Measurements from ENCODE around the gene RYR1.

Gene RYR1

GRCh38 chr19:38484747-38485146 is 51.3 kb downstream of the RYR1 start:
- TF ChIP-seq CTCF (IDR thresholded peaks at IDR 0.05): no peak
- intact Hi-C loops (cut with DNase I; ENCODE audit: low total_unique reads): no loop called here
- H3K27me3 ChIP-seq: peaks cover 0 to 16% of the 10 kb centered on the region in 2 donors
- H3K4me1 ChIP-seq: no peaks in the 10 kb centered on the region
- no peaks in the 10 kb centered on the region for H3K36me3 ChIP-seq
- H3K4me3 ChIP-seq: no peak overlapping the region
- H3K9me3 ChIP-seq: no peaks in the 10 kb centered on the region
- DNase-seq: no peak
- H3K27ac ChIP-seq: no peak overlapping the region

- H3K27me3 ChIP-seq: peaks cover 0 to 18% of the 10 kb centered on the region in 2 donors
- no peaks in the 10 kb centered on the region for H3K36me3 ChIP-seq
Observed at GRCh38 chr19:38485541-38486285, 52.2 kb downstream of the RYR1 start.

GRCh38 chr19:38486731-38487336 is 53.3 kb downstream of the RYR1 start:
- Histone ChIP-seq H3K9me3 (peaks cover 0 to 13% (median 5%) of the 10 kb centered on the region in 3 donors), H3K27me3 (peaks cover 0 to 18% of the 10 kb centered on the region in 2 donors), H3K4me3 (no peak overlapping the region), H3K36me3 (no peaks in the 10 kb centered on the region), H3K27ac (no peak overlapping the region), H3K4me1 (no peaks in the 10 kb centered on the region)
- DNase-seq: no peak
- no peak for TF ChIP-seq CTCF (IDR thresholded peaks at IDR 0.05)
- intact Hi-C loops (cut with DNase I; ENCODE audit: low total_unique reads): no loop called here

More at GRCh38 chr19:38485541-38486285, 52.2 kb downstream of the RYR1 start:
- intact Hi-C loops (cut with DNase I; ENCODE audit: low total_unique reads): no loop called here
- Histone ChIP-seq H3K4me3 (no peak overlapping the region), H3K27ac (no peak overlapping the region), H3K9me3 (peaks cover 0 to 5% (median 0%) of the 10 kb centered on the region in 3 donors), H3K4me1 (no peaks in the 10 kb centered on the region)
- no peak for TF ChIP-seq CTCF (IDR thresholded peaks at IDR 0.05)
- DNase-seq: no peak

GRCh38 chr19:38488096-38488495 is 54.6 kb downstream of the RYR1 start:
- Histone ChIP-seq H3K9me3 (peaks cover 0 to 13% (median 5%) of the 10 kb centered on the region in 3 donors), H3K4me1 (no peaks in the 10 kb centered on the region), H3K36me3 (no peaks in the 10 kb centered on the region), H3K4me3 (no peak overlapping the region), H3K27ac (no peak overlapping the region), H3K27me3 (peaks cover 0 to 19% of the 10 kb centered on the region in 2 donors)
- no peak for DNase-seq
- intact Hi-C loops (cut with DNase I; ENCODE audit: low total_unique reads): no loop called here
- no peak for TF ChIP-seq CTCF (IDR thresholded peaks at IDR 0.05)

GRCh38 chr19:38488776-38489481 is 55.4 kb downstream of the RYR1 start:
- intact Hi-C loops (cut with DNase I; ENCODE audit: low total_unique reads): no loop called here
- DNase-seq: no peak
- TF ChIP-seq CTCF (IDR thresholded peaks at IDR 0.05): no peak

More at GRCh38 chr19:38488776-38489481, 55.4 kb downstream of the RYR1 start:
- Histone ChIP-seq H3K4me3 (no peak overlapping the region), H3K27me3 (peaks cover 0 to 11% of the 10 kb centered on the region in 2 donors), H3K27ac (no peak overlapping the region), H3K9me3 (peaks cover 0 to 13% (median 5%) of the 10 kb centered on the region in 3 donors), H3K4me1 (no peaks in the 10 kb centered on the region), H3K36me3 (no peaks in the 10 kb centered on the region)
